AG10803 (cell line): ENCODE measurements around the gene CLEC16A.
"Not testable (repeated sequence)": the region's sequence is repeated elsewhere in the genome, so short reads cannot be mapped to it uniquely, and the experiment has no call there.

ENCODE experiments used
- DNase-seq: peaks from one replicate; pipeline ENCODE4 v3.0.0; 2010; ENCODE audit warnings: low read depth
- H3K4me3 ChIP-seq: 2 replicates; pipeline ENCODE4 v1.5.1; 2011; ENCODE audit warnings: mild to moderate bottlenecking, low read length, control low read depth
- CTCF ChIP-seq: conservative IDR thresholded peaks from 2 replicates; pipeline ENCODE4 v1.5.1; 2011; ENCODE audit warnings: mild to moderate bottlenecking, low read length, control low read depth, inconsistent platforms

Gene CLEC16A

GRCh38 chr16:11100239-11100750 is 155.9 kb downstream of the CLEC16A start:
- peak; percentile 53 for TF ChIP-seq CTCF
- DNase-seq = peak; percentile 86
- no peak overlapping the region for H3K4me3 ChIP-seq

- DNase-seq = no peak
- TF ChIP-seq CTCF = no peak
- no peak overlapping the region for H3K4me3 ChIP-seq
Measured at GRCh38 chr16:11101283-11101682, 156.9 kb downstream of the CLEC16A start.

- no peak for DNase-seq
- no peak for TF ChIP-seq CTCF
- H3K4me3 ChIP-seq = no peak overlapping the region
Measured at GRCh38 chr16:11101695-11102522, 157.5 kb downstream of the CLEC16A start.

GRCh38 chr16:11102523-11102898 is 158.1 kb downstream of the CLEC16A start:
- no peak overlapping the region for H3K4me3 ChIP-seq
- DNase-seq = no peak
- no peak for TF ChIP-seq CTCF

- not testable (repeated sequence) for H3K4me3 ChIP-seq, DNase-seq
Measured at GRCh38 chr16:11103301-11103700, 158.9 kb downstream of the CLEC16A start.

GRCh38 chr16:11104168-11105037 is 160.0 kb downstream of the CLEC16A start:
- no peak overlapping the region for H3K4me3 ChIP-seq
- no peak for DNase-seq
- no peak for TF ChIP-seq CTCF

GRCh38 chr16:11105038-11105903 is 160.9 kb downstream of the CLEC16A start:
- no peak overlapping the region for H3K4me3 ChIP-seq
- TF ChIP-seq CTCF = no peak
- peak; percentile 93 for DNase-seq
